H1 (cell line): Measurements from ENCODE around the gene GABARAPL2. TPM values are rescaled to one million over a fixed set of nuclear protein-coding genes. Genes with fewer than 3 reads are reported as not detected.

Source experiments
- CTCF ChIA-PET: fragments of 300-600 bp; sonication (Branson Sonifier 250); formaldehyde crosslinking; loops from one replicate; lab custom pipeline; 2021; ENCODE audit not compliant: partially characterized antibody; lab: Charles Lee
- POLR2A ChIA-PET: fragments of 300-600 bp; sonication (Branson Sonifier 250); formaldehyde crosslinking; loops from one replicate; lab custom pipeline; 2021; ENCODE audit warnings: inconsistent platforms; ENCODE audit not compliant: partially characterized antibody; lab: Charles Lee
- DNase-seq, 2 experiments: peaks; one replicate each; pipeline versions ENCODE4 v3.0.0 to v3.0.0-alpha.2; 2010 to 2022; ENCODE audit warnings: low spot score in 2 of 2, low read depth in 1 of 2, mixed read lengths in 1 of 2
- FAIRE-seq: peaks from 2 replicates; lab custom pipeline; 2011; peaks lifted over from hg19 to GRCh38; lab: Jason Lieb, UNC
- H2AFZ ChIP-seq: 2 replicates; pipeline ENCODE4 v1.8.1; 2012; ENCODE audit warnings: low read length, inconsistent platforms
- H2AK5ac ChIP-seq: 2 replicates; pipeline ENCODE4 v1.6.1; 2013; ENCODE audit warnings: low read depth, low read length
- H2BK120ac ChIP-seq: replicated peaks from 2 replicates; pipeline ENCODE3; 2013; ENCODE audit warnings: low read depth, low read length, inconsistent platforms
- H2BK12ac ChIP-seq: 2 replicates; pipeline ENCODE4 v1.6.1; 2013; ENCODE audit warnings: low read depth, low read length
- H2BK15ac ChIP-seq: 2 replicates; pipeline ENCODE4 v1.6.1; 2013; ENCODE audit warnings: low read length
- H2BK20ac ChIP-seq: 2 replicates; pipeline ENCODE4 v1.6.1; 2013; ENCODE audit warnings: low read length
- H2BK5ac ChIP-seq: 2 replicates; pipeline ENCODE4 v1.6.1; 2013; ENCODE audit warnings: low read depth, low read length
- H3K14ac ChIP-seq: 2 replicates; pipeline ENCODE4 v1.6.1; 2013; ENCODE audit warnings: inconsistent platforms; ENCODE audit not compliant: insufficient read length
- H3K18ac ChIP-seq: 2 replicates; pipeline ENCODE4 v1.6.1; 2013; ENCODE audit warnings: low read length; ENCODE audit errors: extremely low read depth
- H3K23ac ChIP-seq: 2 replicates; pipeline ENCODE4 v1.6.1; 2013; ENCODE audit warnings: inconsistent platforms; ENCODE audit not compliant: insufficient read length
- H3K23me2 ChIP-seq: 2 replicates; pipeline ENCODE4 v1.6.1; 2013; ENCODE audit warnings: low read depth, low read length
- H3K27ac ChIP-seq: 2 replicates; pipeline ENCODE4 v1.6.1; 2011; ENCODE audit warnings: low read depth, low read length, inconsistent platforms
- H3K27me3 ChIP-seq, 4 experiments: replicated peaks in 1 of 4; 1 replicate in 1 of 4; 2 replicates in 3 of 4; pipeline versions ENCODE4 v1.6.1 to v1.8.1; 2011 to 2013; ENCODE audit warnings: low read length in 3 of 4, mild to moderate bottlenecking in 3 of 4, inconsistent platforms in 2 of 4, mixed read lengths in 2 of 4, moderate library complexity in 1 of 4; ENCODE audit not compliant: control insufficient read depth in 3 of 4, insufficient read depth in 3 of 4; ENCODE audit errors: extremely low read depth in 1 of 4
- H3K36me3 ChIP-seq, 4 experiments: 2 replicates each; pipeline versions ENCODE4 v1.6.1 to v1.8.1; 2011 to 2013; ENCODE audit warnings: mild to moderate bottlenecking in 4 of 4, low read length in 3 of 4, moderate library complexity in 2 of 4, control low read depth in 1 of 4, inconsistent platforms in 1 of 4; ENCODE audit not compliant: insufficient read depth in 4 of 4, control insufficient read depth in 2 of 4
- H3K4ac ChIP-seq: replicated peaks from 2 replicates; pipeline ENCODE3; 2013; ENCODE audit warnings: low read length, low read depth, mixed read lengths, inconsistent platforms; ENCODE audit not compliant: insufficient read length
- H3K4me1 ChIP-seq, 4 experiments: replicated peaks in 1 of 4; 1 replicate in 1 of 4; 2 replicates in 3 of 4; pipeline versions ENCODE4 v1.6.1 to v1.8.1; 2011 to 2013; ENCODE audit warnings: low read length in 3 of 4, inconsistent platforms in 2 of 4, mixed read lengths in 1 of 4; ENCODE audit not compliant: insufficient read depth in 4 of 4, control insufficient read depth in 3 of 4
- H3K4me2 ChIP-seq, 2 experiments: 2 replicates each; pipeline versions ENCODE4 v1.6.1 to v1.8.1; 2011 to 2013; ENCODE audit warnings: low read depth in 2 of 2, low read length in 2 of 2, control low read depth in 1 of 2, inconsistent platforms in 1 of 2, mild to moderate bottlenecking in 1 of 2; ENCODE audit not compliant: insufficient read depth in 1 of 2
- H3K4me3 ChIP-seq, 4 experiments: fragments of 200-600, 300-600 bp in 1 of 4; sonication (generic), shearing (Covaris generic), sonication (Bioruptor Twin) in 1 of 4; 2 replicates each; pipeline versions ENCODE4 v1.5.1 to v1.8.1; 2011 to 2016; ENCODE audit warnings: low read length in 4 of 4, low read depth in 3 of 4, control low read depth in 2 of 4, inconsistent platforms in 2 of 4, mild to moderate bottlenecking in 2 of 4, mixed read lengths in 1 of 4, moderate library complexity in 1 of 4; ENCODE audit not compliant: insufficient read depth in 2 of 4; ENCODE audit errors: extremely low read depth in 1 of 4
- H3K56ac ChIP-seq: replicated peaks from 2 replicates; pipeline ENCODE3; 2013; ENCODE audit warnings: low read depth, mild to moderate bottlenecking, mixed read lengths, low read length, inconsistent platforms; ENCODE audit not compliant: insufficient read length
- H3K79me1 ChIP-seq: 2 replicates; pipeline ENCODE4 v1.6.1; 2013; ENCODE audit warnings: low read depth, low read length, control low read depth
- H3K79me2 ChIP-seq, 2 experiments: 2 replicates each; pipeline versions ENCODE4 v1.6.1 to v1.8.1; 2012 to 2013; ENCODE audit warnings: low read length in 2 of 2, mild to moderate bottlenecking in 2 of 2, inconsistent platforms in 1 of 2; ENCODE audit not compliant: insufficient read depth in 2 of 2, control insufficient read depth in 1 of 2
- H3K9ac ChIP-seq, 4 experiments: replicated peaks in 1 of 4; 1 replicate in 1 of 4; 2 replicates in 3 of 4; pipeline versions ENCODE4 v1.6.1 to v1.8.1; 2011 to 2013; ENCODE audit warnings: low read depth in 3 of 4, low read length in 3 of 4, control low read depth in 2 of 4, mild to moderate bottlenecking in 2 of 4, moderate library complexity in 2 of 4, inconsistent platforms in 1 of 4; ENCODE audit errors: extremely low read depth in 1 of 4
- H3K9me3 ChIP-seq, 2 experiments: 2 replicates each; pipeline versions ENCODE4 v1.6.1 to v1.8.1; 2012 to 2013; ENCODE audit warnings: mild to moderate bottlenecking in 2 of 2, moderate library complexity in 2 of 2, control low read depth in 1 of 2, inconsistent platforms in 1 of 2, low read depth in 1 of 2, low read length in 1 of 2, mixed read lengths in 1 of 2; ENCODE audit not compliant: insufficient read depth in 2 of 2
- H4K20me1 ChIP-seq, 2 experiments: replicated peaks in 1 of 2; 2 replicates each; pipeline versions ENCODE3 to v1.8.1; 2011 to 2013; ENCODE audit warnings: inconsistent platforms in 2 of 2, low read length in 2 of 2, mild to moderate bottlenecking in 1 of 2; ENCODE audit not compliant: insufficient read depth in 2 of 2, control insufficient read depth in 1 of 2
- H4K5ac ChIP-seq: 2 replicates; pipeline ENCODE4 v1.6.1; 2013; ENCODE audit warnings: low read length, low read depth, mixed read lengths, inconsistent platforms; ENCODE audit not compliant: insufficient read length
- H4K8ac ChIP-seq: 2 replicates; pipeline ENCODE4 v1.8.0; 2013; ENCODE audit warnings: mild to moderate bottlenecking, moderate library complexity, low read length, inconsistent platforms; ENCODE audit not compliant: insufficient read depth; ENCODE audit errors: extremely low read depth
- H4K91ac ChIP-seq: replicated peaks from 2 replicates; pipeline ENCODE3; 2013; ENCODE audit warnings: low read length, mixed read lengths, inconsistent platforms; ENCODE audit not compliant: insufficient read length
- BCL11A ChIP-seq, 2 experiments: IDR thresholded peaks; one replicate each; pipeline ENCODE4 v1.6.1; 2011; ENCODE audit warnings: low read depth in 2 of 2, low read length in 2 of 2, mild to moderate bottlenecking in 2 of 2
- CBX5 ChIP-seq: fragments of 300-800, 300-1000 bp; sonication (generic); IDR thresholded peaks from 2 replicates; pipeline ENCODE4 v1.7.1; 2016; ENCODE audit warnings: antibody characterized with exemption, low read length, low read depth
- CHD1 ChIP-seq: IDR thresholded peaks from 2 replicates; pipeline ENCODE4 v1.6.1; 2012; ENCODE audit warnings: low read depth, low read length, improper control_type of control experiment
- CREB1 ChIP-seq: IDR thresholded peaks from 2 replicates; pipeline ENCODE4 v1.6.1; 2012; ENCODE audit warnings: inconsistent platforms
- FOSL1 ChIP-seq: IDR thresholded peaks from 2 replicates; pipeline ENCODE4 v1.6.1; 2011; ENCODE audit warnings: mild to moderate bottlenecking, low read depth, low read length, moderate library complexity; ENCODE audit not compliant: insufficient read depth
- GABPA ChIP-seq: IDR thresholded peaks from 2 replicates; pipeline ENCODE4 v1.6.1; 2011; ENCODE audit warnings: mild to moderate bottlenecking, low read length, moderate library complexity, borderline replicate concordance; ENCODE audit not compliant: insufficient read depth
- JUN ChIP-seq: IDR thresholded peaks from 2 replicates; pipeline ENCODE4 v1.6.1; 2011; ENCODE audit warnings: low read depth, mild to moderate bottlenecking, improper control_type of control experiment, low read length
- PHF8 ChIP-seq: fragments of 200-600 bp; sonication (generic); conservative IDR thresholded peaks from 2 replicates; pipeline ENCODE4 v1.7.1; 2012; ENCODE audit warnings: low read depth, mild to moderate bottlenecking, inconsistent platforms, low read length, moderate library complexity
- RAD21 ChIP-seq, 2 experiments: IDR thresholded peaks in 1 of 2; conservative IDR thresholded peaks in 1 of 2; 2 replicates each; pipeline ENCODE4 v1.6.1; 2011; ENCODE audit warnings: low read depth in 2 of 2, low read length in 2 of 2, improper control_type of control experiment in 1 of 2, inconsistent platforms in 1 of 2, mild to moderate bottlenecking in 1 of 2, moderate library complexity in 1 of 2
- RXRA ChIP-seq: IDR thresholded peaks from 2 replicates; pipeline ENCODE4 v1.6.1; 2011; ENCODE audit warnings: low read depth, mild to moderate bottlenecking, low read length, moderate library complexity; ENCODE audit not compliant: insufficient read depth
- SIRT6 ChIP-seq: IDR thresholded peaks from one replicate; pipeline ENCODE4 v1.7.1; 2012; ENCODE audit warnings: low read length, inconsistent platforms
- TAF1 ChIP-seq: IDR thresholded peaks from 2 replicates; pipeline ENCODE4 v1.6.1; 2011; ENCODE audit warnings: mild to moderate bottlenecking, low read depth, low read length
- TBP ChIP-seq: IDR thresholded peaks from 2 replicates; pipeline ENCODE4 v1.6.1; 2011; ENCODE audit warnings: low read depth, low read length, improper control_type of control experiment
- YY1 ChIP-seq: IDR thresholded peaks from 2 replicates; pipeline ENCODE4 v1.6.1; 2011; ENCODE audit warnings: low read depth, mild to moderate bottlenecking, low read length
- WGBS, 2 experiments: shearing (Covaris generic) in 1 of 2; methylation state at CpG; one replicate each; pipeline versions ENCODE4 v1.1.6 to v1.1.7; 2013 to 2015; ENCODE audit warnings: low lambda C conversion rate in 2 of 2, mixed read lengths in 2 of 2, inconsistent platforms in 1 of 2, low coverage in 1 of 2, missing lambda C conversion rate in 1 of 2; ENCODE audit not compliant: insufficient replicate concordance in 2 of 2, insufficient coverage in 1 of 2, insufficient read length in 1 of 2; ENCODE audit errors: extremely low coverage in 1 of 2, missing lambda C conversion rate in 1 of 2; 5-methylcytosine and 5-hydroxymethylcytosine counted together
- polyA plus RNA-seq, 7 experiments: library from polyadenylated mRNA; depleted of rRNA in 3 of 7; stranded (reverse) in 5 of 7; unstranded in 2 of 7; fragments of >200 nt in 5 of 7; fragments of 200-250 nt in 2 of 7; gene quantifications; 1 replicate in 5 of 7; 2 replicates in 1 of 7; 4 replicates in 1 of 7; pipeline versions ENCODE4 v1.2.1 to v1.2.3, GENCODE V29; 2011 to 2013; ENCODE audit warnings: missing spikeins in 2 of 7, mixed read lengths in 2 of 7
- total RNA-seq: library from RNA; stranded (reverse); fragmentation: NEBNext Ultra II Directional; extraction: Animal tissue kit (Norgen Biotek cat#: 25700); gene quantifications from 2 replicates; pipeline ENCODE4 v1.2.1, GENCODE V29; 2021

GABARAPL2 gene
- total and polyA plus RNA-seq, 2 of the 8 experiments (the other 6 are each of a cell fraction or from before 2014, with no cell fraction given) = 65.8 to 71.3 TPM

- no peak overlapping the region for H4K5ac ChIP-seq
- peaks cover 5% of the 10 kb centered on the region for H3K79me1 ChIP-seq
- no peak overlapping the region for H3K14ac ChIP-seq
- no peak for FAIRE-seq
- H3K23me2 ChIP-seq = peaks cover 9% of the 10 kb centered on the region
- H3K4me3 ChIP-seq = no peak overlapping the region
- no peak overlapping the region for H3K27ac ChIP-seq
- H2BK12ac ChIP-seq = no peak overlapping the region
- ChIA-PET CTCF (interaction anchor here (1.0 kb wide), 1 partner anchor 35 kb away, joined by 4 read pairs; no protein-coding TSS in a partner anchor), POLR2A (interaction anchor here (0.7 to 1.1 kb wide), 2 partner anchors 10 to 17 kb away, joined by 3 read pairs; no protein-coding TSS in a partner anchor)
- H2BK5ac ChIP-seq = no peak overlapping the region
- H2AK5ac ChIP-seq = no peak overlapping the region
- H3K4ac ChIP-seq = no peak overlapping the region
- H2BK15ac ChIP-seq = no peak overlapping the region
- H3K27me3 ChIP-seq = no peaks in the 10 kb centered on the region
- H4K91ac ChIP-seq = no peak overlapping the region
- H2BK20ac ChIP-seq = no peak overlapping the region
- peaks cover 0 to 3% (median under 1%) of the 10 kb centered on the region in 4 experiments; a peak in 3 of 7 replicates for H3K4me1 ChIP-seq
- no peak overlapping the region for H3K9ac ChIP-seq
- no peak overlapping the region for H3K4me2 ChIP-seq
- H3K23ac ChIP-seq = no peak overlapping the region
- H4K20me1 ChIP-seq = peaks cover 5 to 15% of the 10 kb centered on the region in 2 experiments
- no peak overlapping the region for H2BK120ac ChIP-seq
- no peak overlapping the region for H3K18ac ChIP-seq
- 86% methylated on average over 5 of the region's 5 CpGs; no CpG with 5 or more reads in 1 of the 2 experiments for WGBS, 2 experiments
- no peak overlapping the region for H4K8ac ChIP-seq
- H3K79me2 ChIP-seq = peaks cover 0 to 13% of the 10 kb centered on the region in 2 experiments; a peak in 2 of 4 replicates
- no peaks in the 10 kb centered on the region for H3K9me3 ChIP-seq
- H2AFZ ChIP-seq = no peak overlapping the region
- no peak for DNase-seq
- no peak overlapping the region for H3K56ac ChIP-seq
- H3K36me3 ChIP-seq = peaks cover 12 to 48% (median 43%) of the 10 kb centered on the region in 4 experiments; a peak in 7 of 8 replicates
- no peak for TF ChIP-seq GABPA
- TF ChIP-seq CHD1 = no peak
- no peak for TF ChIP-seq SIRT6
- TF ChIP-seq RXRA = no peak
- no peak for TF ChIP-seq RAD21 (IDR thresholded peaks at IDR 0.05 in 1 of 2, conservative IDR thresholded peaks at IDR 0.05 in 1 of 2; ENCODE audit: low read depth in 2 of 2, low read length in 2 of 2)
- TF ChIP-seq BCL11A (IDR thresholded peaks at IDR 0.05; ENCODE audit: low read depth in 2 of 2, low read length in 2 of 2) = no peak
- no peak for TF ChIP-seq JUN
- no peak for TF ChIP-seq TBP
- no peak for TF ChIP-seq CREB1
- TF ChIP-seq YY1 = no peak
- no peak for TF ChIP-seq TAF1
- no peak for TF ChIP-seq FOSL1
- TF ChIP-seq CBX5 = no peak
- TF ChIP-seq PHF8 = no peak
Measured at GRCh38 chr16:75570396-75571065, 4.4 kb downstream of the GABARAPL2 start.
